HEK293T (cell line): Measurements from ENCODE around the gene ZNF492.

ENCODE experiments used
- ARNT ChIP-seq: fragments of 450-650 bp; IDR thresholded peaks from 2 replicates; pipeline ENCODE4 v1.6.1; 2017; ENCODE audit warnings: mild to moderate bottlenecking
- BHLHE40 ChIP-seq: fragments of 450-650 bp; IDR thresholded peaks from 2 replicates; pipeline ENCODE4 v1.6.1; 2016; ENCODE audit warnings: mild to moderate bottlenecking, moderate library complexity, borderline replicate concordance
- L3MBTL2 ChIP-seq: fragments of 450-650 bp; conservative IDR thresholded peaks from 2 replicates; pipeline ENCODE4 v1.6.1; 2016; ENCODE audit warnings: mild to moderate bottlenecking
- SP1 ChIP-seq: fragments of 450-650 bp; IDR thresholded peaks from 2 replicates; pipeline ENCODE4 v1.6.1; 2017
- SUZ12 ChIP-seq: fragments of 450-650 bp; IDR thresholded peaks from 2 replicates; pipeline ENCODE4 v1.6.1; 2016; ENCODE audit warnings: mild to moderate bottlenecking
- TARDBP ChIP-seq: fragments of 450-650 bp; IDR thresholded peaks from 2 replicates; pipeline ENCODE4 v1.6.1; 2016

GRCh38 chr19:22708983-22709382 is 74.9 kb downstream of the ZNF492 start:
- TF ChIP-seq L3MBTL2 (no peak), SUZ12 (no peak), BHLHE40 (no peak), SP1 (no peak), TARDBP (no peak), ARNT (no peak)
